HG03460 (cell line): ENCODE data around the gene MOB3A.

Experiments
- ATAC-seq: cut with Tn5 transposase; IDR thresholded peaks from one replicate; pipeline ENCODE4 v1.9.1; 2021; ENCODE audit not compliant: unreplicated experiment

MOB3A gene

DNA sequence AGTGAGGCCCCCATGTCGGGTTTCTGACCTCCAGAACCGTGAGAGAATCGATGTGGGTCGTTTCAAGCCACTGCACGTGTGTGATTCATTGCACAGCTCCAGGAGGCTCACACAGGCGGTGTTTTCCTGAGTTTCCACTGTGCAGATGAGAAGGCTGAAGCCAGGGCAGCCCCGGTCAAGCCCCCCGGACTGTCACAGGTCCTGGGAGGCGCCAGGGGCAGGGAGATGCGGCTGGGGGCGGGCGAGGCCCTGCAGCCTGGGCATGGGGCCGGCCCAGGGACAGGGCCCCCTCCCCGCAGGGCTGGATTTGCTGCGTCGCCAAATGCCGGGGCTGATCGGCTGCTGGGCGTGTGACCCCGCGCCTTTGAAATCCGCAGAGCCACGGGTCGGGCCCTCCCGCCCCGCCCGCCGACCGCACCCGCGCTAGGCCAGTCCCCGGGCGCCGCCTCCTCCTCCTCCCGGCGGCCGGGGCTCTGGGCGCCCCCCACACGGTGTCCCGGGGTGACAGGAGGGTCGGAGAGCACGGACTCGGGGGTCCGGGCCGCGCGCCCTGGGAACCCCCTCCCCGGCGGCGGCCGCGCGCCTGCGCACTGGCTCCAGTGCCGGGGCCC lies 35.1 kb downstream of the MOB3A start:
- ATAC-seq: peak; percentile 22

GRCh38 chr19:2059422-2060201 lies 36.5 kb downstream of the MOB3A start:
- no peak for ATAC-seq

DNA sequence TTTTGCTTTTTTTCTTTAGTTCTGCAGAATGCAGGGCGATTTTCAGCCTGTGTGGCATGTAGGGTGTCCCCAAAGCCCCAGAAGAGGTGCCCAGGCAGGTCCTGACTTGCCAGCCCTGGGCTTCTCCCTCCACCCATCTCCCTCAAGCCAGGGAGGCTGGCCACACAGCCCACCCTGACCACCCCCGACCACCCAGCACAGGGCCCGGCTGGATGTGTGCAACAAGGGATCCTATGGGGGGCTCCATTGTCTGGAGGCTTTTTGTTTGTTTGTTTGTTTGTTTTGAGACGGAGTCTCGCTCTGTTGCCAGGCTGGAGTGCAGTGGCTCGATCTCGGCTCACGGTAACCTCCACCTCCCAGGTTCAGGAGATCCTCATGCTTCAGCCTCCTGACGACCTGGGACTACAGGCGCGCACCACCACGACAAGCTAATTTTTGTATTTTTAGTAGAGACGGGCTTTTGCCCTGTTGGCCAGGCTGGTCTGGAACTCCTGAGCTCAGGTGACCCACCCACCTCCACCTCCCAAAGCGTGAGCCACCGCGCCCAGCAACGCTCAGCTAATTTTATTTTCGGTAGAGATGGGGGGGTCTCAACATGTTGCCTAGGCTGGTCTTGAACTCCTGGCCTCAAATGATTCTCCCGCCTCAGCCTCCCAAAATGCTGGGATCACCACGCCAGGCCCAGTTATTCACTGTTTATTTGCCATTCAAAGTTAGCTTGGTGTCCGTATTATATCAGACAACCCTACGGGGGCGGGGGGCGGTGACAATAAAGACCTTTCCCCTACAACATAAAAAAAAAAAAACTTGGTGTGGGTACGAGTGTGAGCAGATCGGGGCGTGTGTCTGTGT lies 37.3 kb downstream of the MOB3A start:
- no peak for ATAC-seq

DNA sequence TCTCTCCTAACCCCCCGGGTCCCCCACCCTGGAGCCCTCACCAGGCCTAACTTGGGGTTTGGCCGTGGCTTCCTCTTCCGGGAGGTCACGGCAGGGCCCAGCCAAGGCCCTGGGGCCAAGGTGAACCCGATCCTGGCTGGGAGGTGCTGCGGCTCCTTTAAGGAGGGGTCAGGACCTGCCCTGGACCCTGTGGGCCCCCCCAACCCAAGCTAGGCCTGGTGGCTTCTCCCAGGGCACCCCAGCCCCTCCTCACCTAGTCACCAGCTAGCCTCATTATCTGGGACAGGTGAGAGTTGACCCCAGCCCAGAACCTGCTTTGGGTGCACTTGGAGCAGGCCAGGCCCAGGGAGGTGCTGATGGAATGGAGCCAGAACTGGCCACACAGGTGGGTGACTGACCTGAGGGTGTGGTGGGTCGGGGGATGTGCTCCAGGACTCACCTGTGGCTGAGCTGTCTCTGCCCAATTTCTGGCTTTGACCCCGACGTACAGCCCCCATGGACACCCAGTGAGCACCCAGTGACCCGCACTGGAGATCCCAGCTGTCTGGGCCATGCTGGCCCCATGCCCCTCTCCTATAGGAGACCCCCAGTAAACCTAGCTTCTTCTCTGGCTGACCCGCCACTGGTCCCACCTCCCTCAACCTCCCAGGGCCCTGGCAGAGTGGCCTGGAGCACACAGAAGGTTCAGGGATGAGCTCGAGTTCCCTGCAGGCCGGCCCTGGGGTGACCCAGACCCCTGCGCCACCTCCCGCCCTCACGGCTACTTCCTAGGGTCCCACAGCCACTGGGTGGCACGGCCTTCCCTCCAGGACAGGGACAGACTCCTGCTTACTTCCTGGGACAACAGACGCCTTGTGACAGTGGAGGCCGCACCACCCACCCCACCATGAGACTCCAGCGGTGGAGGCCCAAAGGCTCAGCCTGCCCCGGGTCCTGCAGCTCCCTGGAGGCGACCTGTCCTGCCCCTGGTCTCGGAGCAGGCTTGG lies 38.3 kb downstream of the MOB3A start:
- no peak for ATAC-seq

GRCh38 chr19:2056837-2057192 lies 39.3 kb downstream of the MOB3A start:
- ATAC-seq: no peak

DNA sequence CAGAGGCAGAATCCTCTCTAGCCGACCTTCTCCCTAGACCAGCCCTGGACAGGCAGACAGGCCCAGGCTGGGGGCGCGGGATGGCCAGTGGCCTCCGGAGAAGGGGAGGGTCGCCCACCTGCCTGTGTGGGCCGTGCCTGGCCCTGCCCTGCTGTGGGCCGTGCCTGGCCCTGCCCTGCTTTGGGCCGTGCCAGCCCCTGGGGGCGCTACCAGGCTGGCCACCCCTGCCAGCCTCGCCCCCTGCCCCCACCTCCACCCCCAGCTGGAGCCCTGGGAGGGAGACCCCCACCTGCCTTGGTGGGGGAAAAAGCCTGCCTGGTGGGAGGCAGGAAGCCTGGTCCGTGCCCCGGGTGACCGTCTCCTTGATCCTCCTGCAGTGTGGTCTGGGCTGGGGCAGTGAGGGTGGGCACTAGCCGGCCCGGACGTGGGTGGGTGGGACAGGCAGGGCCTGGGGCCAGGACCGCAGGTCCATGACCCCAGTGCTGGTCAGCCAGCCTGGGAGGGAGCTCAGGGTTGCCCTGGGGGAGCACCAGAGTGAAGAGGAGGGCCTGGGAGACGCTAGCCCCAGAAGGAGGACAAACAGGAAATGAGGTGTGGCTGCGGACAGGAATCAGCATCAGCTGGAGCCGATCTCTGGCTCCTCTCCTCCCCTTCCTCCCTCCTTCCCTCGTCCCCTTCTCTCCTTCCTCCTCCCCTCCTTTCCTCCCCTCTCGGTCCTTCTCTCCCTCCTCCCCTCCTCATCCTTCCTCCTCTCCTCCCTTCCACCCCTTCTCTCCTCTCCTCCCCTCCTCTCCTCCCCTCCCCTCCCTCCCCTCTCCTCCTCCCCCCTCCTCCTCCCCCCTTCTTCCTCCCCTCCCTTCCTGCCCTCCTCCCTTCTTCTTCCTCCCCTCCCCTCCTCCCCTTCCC lies 39.9 kb downstream of the MOB3A start:
- no peak for ATAC-seq

DNA sequence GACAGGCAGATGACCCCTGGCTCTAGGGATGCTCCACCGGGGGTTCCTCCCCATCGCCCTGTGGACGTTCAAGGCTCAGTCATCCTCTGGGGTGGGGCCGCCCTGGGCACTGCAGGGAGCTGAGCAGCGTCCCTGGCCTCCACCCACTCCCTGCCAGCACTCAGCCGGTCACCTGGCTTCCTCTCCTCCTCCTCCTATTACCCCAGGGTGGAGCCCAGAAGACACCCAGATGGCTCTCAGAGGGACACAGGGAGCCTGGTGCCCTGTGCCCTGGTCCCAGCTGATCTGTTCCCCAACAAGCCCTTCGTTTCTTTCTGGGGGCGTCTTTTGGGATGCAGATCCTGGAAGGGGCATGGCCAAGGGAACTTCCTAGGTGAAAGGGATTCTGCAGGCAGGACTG lies 41.4 kb downstream of the MOB3A start:
- no peak for ATAC-seq

DNA sequence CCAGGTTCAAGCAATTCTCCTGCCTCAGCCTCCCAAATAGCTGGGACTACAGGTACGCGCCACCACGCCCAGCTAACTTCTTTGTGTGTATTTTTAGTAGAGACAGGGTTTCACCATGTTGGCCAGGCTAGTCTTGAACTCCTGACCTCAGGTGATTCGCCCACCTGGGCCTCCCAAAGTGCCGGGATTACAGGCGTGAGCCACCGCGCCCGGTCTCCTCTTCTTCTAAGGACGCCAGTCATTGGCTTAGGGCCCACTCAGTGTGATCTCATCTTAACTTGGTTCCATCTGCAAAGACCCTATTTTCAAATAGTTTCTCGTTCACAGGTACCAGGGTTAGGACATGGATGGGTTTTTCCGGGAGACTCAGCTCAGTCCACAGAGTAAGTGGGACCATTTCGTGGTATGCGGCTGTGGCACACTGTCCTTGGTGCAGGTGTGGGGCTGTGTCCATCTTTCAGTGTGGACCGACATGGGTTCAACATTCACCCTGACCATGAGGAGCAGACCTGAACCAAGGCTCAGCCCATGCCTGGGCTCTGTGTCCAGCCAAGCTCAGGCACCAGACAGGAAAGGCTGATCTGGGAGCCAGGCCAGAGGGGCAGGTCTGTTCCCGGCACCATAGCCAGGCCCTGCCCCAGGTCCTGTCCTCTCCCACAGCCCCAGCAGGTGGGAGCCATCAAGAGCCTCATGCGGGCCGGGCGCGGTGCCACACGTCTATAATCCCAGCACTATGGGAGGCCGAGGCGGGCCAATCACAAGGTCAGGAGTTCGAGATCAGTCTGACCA lies 42.3 kb downstream of the MOB3A start:
- no peak for ATAC-seq

GRCh38 chr19:2051773-2052704 lies 44.1 kb downstream of the MOB3A start:
- ATAC-seq: no peak

DNA sequence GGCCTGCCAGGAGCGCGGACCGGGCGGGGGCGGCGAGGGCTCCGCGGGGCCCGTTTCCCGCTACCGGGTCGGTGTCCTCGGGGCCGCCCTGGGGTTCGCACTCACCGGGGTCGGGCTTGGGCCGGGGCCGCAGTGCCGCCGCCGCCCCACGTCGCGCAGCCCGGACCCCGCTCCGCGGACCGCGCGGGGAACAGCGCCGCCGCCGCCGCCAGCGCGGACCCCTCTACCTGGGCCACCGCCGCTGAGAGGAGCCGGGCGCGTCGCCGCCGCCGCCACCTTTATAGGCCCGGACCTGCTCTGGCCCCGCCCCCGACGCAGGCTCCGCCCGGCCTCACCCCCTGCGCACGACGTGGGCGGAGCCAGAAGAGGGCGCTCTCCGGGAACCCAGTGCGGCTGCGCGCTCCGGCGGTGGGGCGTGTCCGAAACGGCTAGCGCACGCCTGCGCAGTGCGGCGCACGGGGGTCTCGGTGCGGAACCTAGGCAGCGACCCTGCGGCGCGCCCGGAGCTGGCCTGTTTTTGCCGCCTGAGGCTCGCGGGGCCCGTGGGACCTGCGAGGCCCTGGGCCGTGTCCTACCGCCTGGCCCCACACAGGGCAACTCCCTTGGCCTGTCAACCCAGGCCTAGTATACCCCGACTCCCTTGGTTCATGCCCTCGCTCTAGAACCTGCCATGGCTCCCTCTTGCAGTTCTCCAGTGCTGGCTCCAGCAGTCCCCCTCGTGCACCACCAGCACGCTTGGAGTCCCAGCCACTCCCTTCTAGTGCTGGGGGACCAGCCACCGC lies 44.9 kb downstream of the MOB3A start, which contains the start of gene MKNK2:
Gene MKNK2 (minus strand): TSS at position 254 of the 782 bp plus-strand sequence. CDS start 393 bp downstream, outside the sequence.
- no peak for ATAC-seq

DNA sequence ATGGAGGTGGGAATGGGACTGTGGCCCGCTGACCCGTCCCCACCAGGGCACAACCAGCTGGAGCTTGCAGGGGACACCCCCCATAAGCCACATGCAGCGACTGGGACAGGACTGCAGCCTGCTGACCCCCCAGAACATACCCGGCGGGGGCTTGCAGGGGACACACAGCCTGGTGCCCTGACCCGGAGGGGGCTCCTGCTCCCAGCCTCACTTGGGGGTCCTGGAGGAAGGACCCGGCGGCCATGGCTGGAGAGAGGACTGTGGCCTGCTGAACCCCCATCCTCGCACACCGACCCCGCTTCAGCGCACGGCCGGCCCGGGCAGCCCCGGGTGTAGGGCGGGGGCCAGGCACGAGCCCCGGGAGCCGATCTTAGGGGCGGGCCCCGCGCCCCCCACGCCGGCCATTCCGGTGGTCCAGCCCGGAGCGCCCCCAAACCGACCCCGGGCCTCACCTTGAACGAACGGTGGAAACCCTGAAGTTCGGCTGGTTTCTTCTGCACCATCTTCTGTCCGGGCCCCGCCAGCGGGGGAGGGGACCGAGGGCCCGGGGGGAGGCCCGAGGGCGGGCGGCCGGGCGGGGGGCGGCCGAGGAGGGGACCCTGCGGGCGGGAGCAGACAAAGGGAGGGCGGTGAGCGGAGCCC lies 45.7 kb downstream of the MOB3A start:
- ATAC-seq: no peak

GRCh38 chr19:2049741-2050348 lies 46.3 kb downstream of the MOB3A start:
- ATAC-seq: no peak

GRCh38 chr19:2048959-2049740 lies 47.0 kb downstream of the MOB3A start:
- no peak for ATAC-seq

GRCh38 chr19:2048104-2048958 lies 47.8 kb downstream of the MOB3A start:
- no peak for ATAC-seq
